HepG2 (cell line): ENCODE data around the gene SFXN2. TPM values are rescaled to one million over a fixed set of nuclear protein-coding genes. Genes with fewer than 3 reads are reported as not detected.
A peak's percentile ranks its signal among the peaks of the same experiment; 100 is the strongest.

Experiments used
- ATAC-seq: fragments of 200-7000 bp; cut with Tn5 transposase; 3 replicates; pipeline ENCODE4 v1.9.1; 2020; ENCODE audit warnings: mild to moderate bottlenecking, moderate library complexity
- BruUV-seq: library from RNA; stranded (reverse); fragments of 400-500 nt; replicated peaks from 2 replicates; lab custom pipeline; 2021; lab: Mats Ljungman, UMichigan
- CTCF ChIA-PET: fragments of 300-600 bp; formaldehyde crosslinking; extraction: SDS; loops from one replicate; lab custom pipeline; 2021; ENCODE audit warnings: low total read pairs, inconsistent platforms, low intra/inter-chr PET ratio; lab: Yijun Ruan, JAX
- POLR2A ChIA-PET: fragments of 350-600 bp; sonication (Branson Sonifier 250); formaldehyde crosslinking; loops from one replicate; lab custom pipeline; 2020; ENCODE audit warnings: antibody characterized with exemption, inconsistent platforms; lab: Yijun Ruan, JAX
- DNase-seq: peaks from one replicate; pipeline ENCODE4 v3.0.0-alpha.2; 2015; ENCODE audit warnings: low spot score
- FAIRE-seq: peaks from 3 replicates; lab custom pipeline; 2011; peaks lifted over from hg19 to GRCh38; lab: Jason Lieb, UNC
- H2AFZ ChIP-seq: one replicate; pipeline ENCODE4 v1.6.1; 2011; ENCODE audit warnings: low read length, inconsistent platforms
- H3K27ac ChIP-seq: fragments of 300-600 bp; 3 replicates; pipeline ENCODE4 v1.8.0; 2011; ENCODE audit warnings: mixed run types, mild to moderate bottlenecking, mixed read lengths, low read length, inconsistent platforms; ENCODE audit not compliant: insufficient read depth; ENCODE audit errors: extremely low read length
- H3K27me3 ChIP-seq, 2 experiments: fragments of 200-600 bp in 1 of 2; 2 replicates in 1 of 2; 3 replicates in 1 of 2; pipeline versions ENCODE4 v1.6.0 to v1.8.0; 2011; ENCODE audit warnings: low read length in 2 of 2, mild to moderate bottlenecking in 2 of 2, moderate library complexity in 2 of 2, inconsistent platforms in 1 of 2; ENCODE audit not compliant: insufficient read depth in 2 of 2, control insufficient read depth in 1 of 2
- H3K36me3 ChIP-seq, 2 experiments: fragments of 200-600 bp in 1 of 2; replicated peaks in 1 of 2; 2 replicates in 1 of 2; 3 replicates in 1 of 2; pipeline versions ENCODE4 v1.5.1 to v1.8.0; 2011; ENCODE audit warnings: low read length in 2 of 2, inconsistent platforms in 1 of 2; ENCODE audit not compliant: insufficient read depth in 2 of 2, control insufficient read depth in 1 of 2
- H3K4me1 ChIP-seq: 2 replicates; pipeline ENCODE4 v1.5.1; 2012; ENCODE audit warnings: low read length, inconsistent platforms; ENCODE audit not compliant: insufficient read depth
- H3K4me2 ChIP-seq: 2 replicates; pipeline ENCODE4 v1.6.0; 2011; ENCODE audit warnings: low read depth, low read length, inconsistent platforms
- H3K4me3 ChIP-seq, 3 experiments: fragments of 200-600 bp in 1 of 3; sonication (generic), shearing (Covaris generic) in 1 of 3; replicated peaks in 1 of 3; 2 replicates each; pipeline ENCODE4 v1.5.1; 2011 to 2016; ENCODE audit warnings: low read length in 3 of 3, inconsistent platforms in 2 of 3, low read depth in 2 of 3, mild to moderate bottlenecking in 2 of 3, control low read depth in 1 of 3, mixed read lengths in 1 of 3; ENCODE audit not compliant: insufficient read depth in 1 of 3
- H3K79me2 ChIP-seq: one replicate; pipeline ENCODE4 v1.6.1; 2011; ENCODE audit warnings: low read length, inconsistent platforms; ENCODE audit not compliant: insufficient read depth
- H3K9ac ChIP-seq: 2 replicates; pipeline ENCODE4 v1.6.0; 2011; ENCODE audit warnings: mild to moderate bottlenecking, low read depth, low read length, inconsistent platforms; ENCODE audit not compliant: insufficient read depth
- H3K9me3 ChIP-seq: 2 replicates; pipeline ENCODE4 v1.5.1; 2012; ENCODE audit warnings: mild to moderate bottlenecking, low read length
- H4K20me1 ChIP-seq: 2 replicates; pipeline ENCODE4 v1.6.0; 2011; ENCODE audit warnings: inconsistent platforms, mild to moderate bottlenecking, low read length, moderate library complexity; ENCODE audit not compliant: insufficient read depth
- POLR2AphosphoS5 ChIP-seq: IDR thresholded peaks from 2 replicates; pipeline ENCODE4 v1.6.1; 2012; ENCODE audit warnings: low read depth, low read length
- POLR2G ChIP-seq: fragments of 200-400 bp; formaldehyde crosslinking; IDR thresholded peaks from 2 replicates; pipeline ENCODE4 v1.6.1; 2018; ENCODE audit warnings: mild to moderate bottlenecking, low read depth, low read length, moderate library complexity
- PRPF4 ChIP-seq: fragments of 200-400 bp; formaldehyde crosslinking; IDR thresholded peaks from 2 replicates; pipeline ENCODE4 v1.6.1; 2016; ENCODE audit warnings: low read length, low read depth; ENCODE audit not compliant: poor library complexity, severe bottlenecking
- ZNF33A ChIP-seq: sonication (generic); formaldehyde crosslinking; IDR thresholded peaks from 2 replicates; pipeline ENCODE4 v1.5.1; 2020; ENCODE audit warnings: missing genetic modification reagents, mild to moderate bottlenecking, moderate library complexity, borderline replicate concordance
- WGBS: methylation state at CpG from one replicate; pipeline ENCODE4 v1.1.6; 2017; ENCODE audit warnings: low lambda C conversion rate; 5-methylcytosine and 5-hydroxymethylcytosine counted together
- in situ Hi-C: cut with HindIII; loops from 2 replicates; pipeline ENCODE4 v1.10.0; 2017; ENCODE audit warnings: low pct_unique_long_range_greater_than_20kb; ENCODE audit not compliant: extremely low pct_ligation_motif_present
- intact Hi-C: fragments of 100-400 bp; cut with micrococcal nuclease; formaldehyde crosslinking; loops from one replicate; pipeline ENCODE4 v1.10.0; 2022; ENCODE audit not compliant: unreplicated experiment
- polyA plus RNA-seq, 8 experiments: library from polyadenylated mRNA; depleted of rRNA in 3 of 8; stranded (reverse) in 7 of 8; unstranded in 1 of 8; fragments of >200 nt; fragmentation: Illumina TruSeq in 4 of 8; extraction: Trizol in 4 of 8; gene quantifications; 2 replicates each; pipeline versions ENCODE4 v1.2.1 to v1.2.3, GENCODE V29; 2011 to 2016; ENCODE audit warnings: low read depth in 4 of 8, missing spikeins in 1 of 8, mixed read lengths in 1 of 8; ENCODE audit not compliant: insufficient read depth in 1 of 8
- total RNA-seq, 5 experiments: library from RNA; depleted of rRNA; stranded (reverse); fragments of >200 nt; fragmentation: Illumina TruSeq; extraction: Trizol; gene quantifications; 2 replicates each; pipeline ENCODE4 v1.2.3, GENCODE V29; 2016; ENCODE audit warnings: low read depth in 1 of 5

SFXN2 gene
- total and polyA plus RNA-seq, 2 of the 13 experiments (the other 11 are each of a cell fraction or from before 2014, with no cell fraction given): 12.8 to 21.1 TPM

- no peak for ATAC-seq
- in situ Hi-C loops (loop anchor here (25.0 kb wide), 1 partner anchor 324 kb away; no protein-coding TSS in a partner anchor), intact Hi-C loops (no loop called here)
- POLR2A ChIA-PET: interaction anchor here (0.6 to 1.8 kb wide), 3 partner anchors 24 to 38 kb away, joined by 3 to 6 read pairs (median 3); partner anchors contain the start of genes ARL3 and SFXN2
- H3K4me1 ChIP-seq: peaks cover 9% of the 10 kb centered on the region
- no peaks in the 10 kb centered on the region for H3K79me2 ChIP-seq
- TF ChIP-seq PRPF4 (no peak), POLR2AphosphoS5 (0 out of 2 replicates have a peak, but pooled peaks have one; percentile 14)
- H2AFZ ChIP-seq: no peak overlapping the region
- H3K27ac ChIP-seq: no peak overlapping the region
- H3K9ac ChIP-seq: no peak overlapping the region
- H3K4me3 ChIP-seq: no peak overlapping the region
- no peaks in the 10 kb centered on the region for H3K27me3 ChIP-seq
- CTCF ChIA-PET: no interaction called here
- peaks cover 0 to 8% of the 10 kb centered on the region in 2 experiments; a peak in 3 of 5 replicates for H3K36me3 ChIP-seq
- H3K4me2 ChIP-seq: no peak overlapping the region
- DNase-seq: no peak
- no peaks in the 10 kb centered on the region for H4K20me1 ChIP-seq
- no peaks in the 10 kb centered on the region for H3K9me3 ChIP-seq
- FAIRE-seq: no peak
- BruUV-seq: no TSS peak
Measured at GRCh38 chr10:102738692-102739121, 24.3 kb downstream of the SFXN2 start.

GRCh38 chr10:102740229-102740628, 25.8 kb downstream of the SFXN2 start:
- BruUV-seq: no TSS peak
- no peak for TF ChIP-seq ZNF33A (CRISPR knock-in tag)
- 0 out of 2 replicates have a peak, but pooled peaks have one; percentile 8 for TF ChIP-seq POLR2G
- TF ChIP-seq, all 625 proteins: peak for 1
- Histone ChIP-seq H3K27ac (no peak overlapping the region), H3K36me3 (peaks cover 0 to 4% of the 10 kb centered on the region in 2 experiments; a peak in 1 of 5 replicates), H3K4me1 (peaks cover 17% of the 10 kb centered on the region), H2AFZ (no peak overlapping the region), H3K9ac (no peak overlapping the region), H3K4me2 (no peak overlapping the region), H3K79me2 (peaks cover 14% of the 10 kb centered on the region), H3K4me3 (no peak overlapping the region), H3K9me3 (no peaks in the 10 kb centered on the region), H3K27me3 (no peaks in the 10 kb centered on the region; a peak in 1 of 5 replicates), H4K20me1 (no peaks in the 10 kb centered on the region)
- DNase-seq (no peak), ATAC-seq (no peak), FAIRE-seq (no peak)
- POLR2A ChIA-PET: interaction anchor here (1.5 kb wide), 1 partner anchor 29 kb away, joined by 4 read pairs; no protein-coding TSS in a partner anchor
- in situ Hi-C loops (loop anchor here (10.0 to 25.0 kb wide), 2 partner anchors 75 to 322 kb away; no protein-coding TSS in a partner anchor), intact Hi-C loops (loop anchor here (5.0 kb wide), 1 partner anchor 37 kb away; no protein-coding TSS in a partner anchor)
- CTCF ChIA-PET: no interaction called here
- 100% methylated on average over 2 of the region's 2 CpGs for WGBS
